ENCODE data around the gene ECHS1. TPM values are rescaled to one million over a fixed set of nuclear protein-coding genes. Genes with fewer than 3 reads are reported as not detected.
A peak's percentile ranks its signal among the peaks of the same experiment; 100 is the strongest.

The ECHS1 gene
- total and polyA plus RNA-seq, 10 of the 15 experiments (the other 5 are each of a cell fraction or from before 2014, with no cell fraction given) = 32.7 to 164 (median 62.4) TPM

- Histone ChIP-seq H2AFZ (ENCODE audit: control insufficient read depth, low read depth, low read length) (no peak overlapping the region), H3K36me3 (ENCODE audit: control insufficient read depth in 2 of 2, insufficient read depth in 2 of 2, low read length in 1 of 2) (peaks cover 2% of the 10 kb centered on the region in 2 experiments; a peak in 2 of 4 replicates), H3K27me3 (replicated peaks in 1 of 2; ENCODE audit: control insufficient read depth in 2 of 2, insufficient read depth in 2 of 2, low read length in 1 of 2) (no peaks in the 10 kb centered on the region), H3K4me2 (ENCODE audit: control insufficient read depth, insufficient read depth) (peak overlapping the region; percentile 96), H4K20me1 (ENCODE audit: control insufficient read depth, insufficient read depth) (no peaks in the 10 kb centered on the region), H3K4me1 (ENCODE audit: control insufficient read depth, insufficient read depth, low read length) (peaks cover 40% of the 10 kb centered on the region), H3K4me3 (peak overlapping the region; percentile 78; the same call in 1 of the 2 replicates), H3K79me2 (ENCODE audit: control insufficient read depth, insufficient read depth, low read length) (peaks cover 26% of the 10 kb centered on the region), H3K9me3 (replicated peaks; ENCODE audit: control insufficient read depth, insufficient read depth, low read length) (no peaks in the 10 kb centered on the region), H3K27ac (ENCODE audit: control insufficient read depth, insufficient read depth) (peak overlapping the region; percentile 92), H3K9ac (ENCODE audit: control insufficient read depth, insufficient read depth, low read length) (peak overlapping the region; percentile 15)
- ChIA-PET SMC1A (ENCODE audit: uncharacterized antibody, unreplicated experiment) (interaction anchor here (0.7 to 4.5 kb wide), 6 partner anchors 10 to 62 kb away, joined by 3 to 21 read pairs (median 4); partner anchors contain the start of gene FUOM), RAD21 (ENCODE audit: unreplicated experiment) (interaction anchor here (1.2 to 2.8 kb wide), 3 partner anchors 9 to 62 kb away, joined by 4 to 16 read pairs (median 9); partner anchors contain the start of gene ECHS1), CTCF (interaction anchor here (1.1 to 1.9 kb wide), 3 partner anchors 11 to 117 kb away, joined by 3 to 6 read pairs (median 4); no protein-coding TSS in a partner anchor), POLR2A (interaction anchor here (0.9 to 3.3 kb wide), 4 partner anchors 9 to 31 kb away, joined by 4 to 17 read pairs (median 6); partner anchors contain the start of gene ECHS1)
- peak; percentile 5 for ATAC-seq
- no peak for FAIRE-seq
- TF ChIP-seq, protein P1, sequence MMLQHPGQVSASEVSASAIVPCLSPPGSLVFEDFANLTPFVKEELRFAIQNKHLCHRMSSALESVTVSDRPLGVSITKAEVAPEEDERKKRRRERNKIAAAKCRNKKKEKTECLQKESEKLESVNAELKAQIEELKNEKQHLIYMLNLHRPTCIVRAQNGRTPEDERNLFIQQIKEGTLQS (IDR thresholded peaks at IDR 0.05; ENCODE audit: borderline replicate concordance, extremely low read depth, low read depth, low read length) = no peak
- TF ChIP-seq BHLHE40 (IDR thresholded peaks at IDR 0.05; ENCODE audit: borderline replicate concordance in 1 of 2, low read depth in 2 of 2, low read length in 1 of 2) (peak in 1 of 2 experiments; percentile 10; a peak in 1 of 4 replicates), MTA3 (IDR thresholded peaks at IDR 0.05; ENCODE audit: borderline replicate concordance, low read length) (no peak), SREBF2 (IDR thresholded peaks at IDR 0.05; ENCODE audit: low read length) (no peak), POLR2A (IDR thresholded peaks at IDR 0.05; ENCODE audit: low read depth, low read length) (0 out of 2 replicates have a peak, but pooled peaks have one; percentile 41), HDGF (IDR thresholded peaks at IDR 0.05) (peak; percentile 37; the same call in 1 of the 2 replicates), DPF2 (IDR thresholded peaks at IDR 0.05) (0 out of 2 replicates have a peak, but pooled peaks have one; percentile 22)
- TF ChIP-seq, protein P2, sequence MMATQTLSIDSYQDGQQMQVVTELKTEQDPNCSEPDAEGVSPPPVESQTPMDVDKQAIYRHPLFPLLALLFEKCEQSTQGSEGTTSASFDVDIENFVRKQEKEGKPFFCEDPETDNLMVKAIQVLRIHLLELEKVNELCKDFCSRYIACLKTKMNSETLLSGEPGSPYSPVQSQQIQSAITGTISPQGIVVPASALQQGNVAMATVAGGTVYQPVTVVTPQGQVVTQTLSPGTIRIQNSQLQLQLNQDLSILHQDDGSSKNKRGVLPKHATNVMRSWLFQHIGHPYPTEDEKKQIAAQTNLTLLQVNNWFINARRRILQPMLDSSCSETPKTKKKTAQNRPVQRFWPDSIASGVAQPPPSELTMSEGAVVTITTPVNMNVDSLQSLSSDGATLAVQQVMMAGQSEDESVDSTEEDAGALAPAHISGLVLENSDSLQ (IDR thresholded peaks at IDR 0.05) = no peak
- TF ChIP-seq, protein P3, sequence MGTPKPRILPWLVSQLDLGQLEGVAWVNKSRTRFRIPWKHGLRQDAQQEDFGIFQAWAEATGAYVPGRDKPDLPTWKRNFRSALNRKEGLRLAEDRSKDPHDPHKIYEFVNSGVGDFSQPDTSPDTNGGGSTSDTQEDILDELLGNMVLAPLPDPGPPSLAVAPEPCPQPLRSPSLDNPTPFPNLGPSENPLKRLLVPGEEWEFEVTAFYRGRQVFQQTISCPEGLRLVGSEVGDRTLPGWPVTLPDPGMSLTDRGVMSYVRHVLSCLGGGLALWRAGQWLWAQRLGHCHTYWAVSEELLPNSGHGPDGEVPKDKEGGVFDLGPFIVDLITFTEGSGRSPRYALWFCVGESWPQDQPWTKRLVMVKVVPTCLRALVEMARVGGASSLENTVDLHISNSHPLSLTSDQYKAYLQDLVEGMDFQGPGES (IDR thresholded peaks at IDR 0.05) = no peak
- intact Hi-C loops (cut with micrococcal nuclease; ENCODE audit: unreplicated experiment) = loop anchor here (5.0 kb wide), 2 partner anchors 65 to 85 kb away; partner anchors contain the start of genes TUBGCP2 and ZNF511
- no TSS peak for BruUV-seq (replicated peaks)
- WGBS (ENCODE audit: insufficient coverage, insufficient replicate concordance, low lambda C conversion rate, missing lambda C conversion rate) = 21% methylated on average over 9 of the region's 12 CpGs
- in situ Hi-C loops (cut with MboI) = no loop called here
- no peak for DNase-seq (ENCODE audit: low read depth, low spot score)
Measured at GRCh38 chr10:133391761-133392518, 18.8 kb upstream of the ECHS1 start.

All from GM12878 (cell line).